Measurements from ENCODE around the gene DLGAP1.

DNA sequence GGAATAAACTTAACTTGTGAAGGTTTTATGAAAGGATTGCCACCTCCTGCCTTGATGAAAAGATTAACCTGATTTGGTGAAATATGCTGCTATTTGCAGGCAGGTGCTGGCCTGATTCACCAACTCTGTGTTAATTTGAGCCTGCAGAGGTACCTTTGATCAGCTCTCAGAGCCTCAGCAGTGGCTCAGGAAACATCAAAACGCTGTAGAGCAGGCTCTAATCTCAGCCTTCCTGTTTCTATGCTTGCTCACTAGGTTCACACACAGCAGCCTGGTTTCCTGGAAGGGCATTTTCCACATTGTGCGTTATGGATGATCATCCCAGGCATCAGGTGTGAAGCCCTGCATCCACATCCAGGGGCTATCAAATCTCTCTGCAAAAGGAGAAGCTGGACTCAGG is 988.2 kb downstream of the DLGAP1 start:
- TF ChIP-seq TEAD4 (IDR thresholded peaks at IDR 0.05) (no peak), EP300 (IDR thresholded peaks at IDR 0.05; ENCODE audit: borderline replicate concordance) (no peak), CREB1 (IDR thresholded peaks at IDR 0.05; ENCODE audit: low read depth) (no peak), CEBPB (IDR thresholded peaks at IDR 0.05) (no peak), TAF1 (IDR thresholded peaks at IDR 0.05; ENCODE audit: low read depth) (no peak), YY1 (IDR thresholded peaks at IDR 0.05; ENCODE audit: low read depth) (no peak), ZBTB7A (IDR thresholded peaks at IDR 0.05; ENCODE audit: low read depth) (no peak), NFIC (IDR thresholded peaks at IDR 0.05) (no peak)
- TF ChIP-seq, protein P1, sequence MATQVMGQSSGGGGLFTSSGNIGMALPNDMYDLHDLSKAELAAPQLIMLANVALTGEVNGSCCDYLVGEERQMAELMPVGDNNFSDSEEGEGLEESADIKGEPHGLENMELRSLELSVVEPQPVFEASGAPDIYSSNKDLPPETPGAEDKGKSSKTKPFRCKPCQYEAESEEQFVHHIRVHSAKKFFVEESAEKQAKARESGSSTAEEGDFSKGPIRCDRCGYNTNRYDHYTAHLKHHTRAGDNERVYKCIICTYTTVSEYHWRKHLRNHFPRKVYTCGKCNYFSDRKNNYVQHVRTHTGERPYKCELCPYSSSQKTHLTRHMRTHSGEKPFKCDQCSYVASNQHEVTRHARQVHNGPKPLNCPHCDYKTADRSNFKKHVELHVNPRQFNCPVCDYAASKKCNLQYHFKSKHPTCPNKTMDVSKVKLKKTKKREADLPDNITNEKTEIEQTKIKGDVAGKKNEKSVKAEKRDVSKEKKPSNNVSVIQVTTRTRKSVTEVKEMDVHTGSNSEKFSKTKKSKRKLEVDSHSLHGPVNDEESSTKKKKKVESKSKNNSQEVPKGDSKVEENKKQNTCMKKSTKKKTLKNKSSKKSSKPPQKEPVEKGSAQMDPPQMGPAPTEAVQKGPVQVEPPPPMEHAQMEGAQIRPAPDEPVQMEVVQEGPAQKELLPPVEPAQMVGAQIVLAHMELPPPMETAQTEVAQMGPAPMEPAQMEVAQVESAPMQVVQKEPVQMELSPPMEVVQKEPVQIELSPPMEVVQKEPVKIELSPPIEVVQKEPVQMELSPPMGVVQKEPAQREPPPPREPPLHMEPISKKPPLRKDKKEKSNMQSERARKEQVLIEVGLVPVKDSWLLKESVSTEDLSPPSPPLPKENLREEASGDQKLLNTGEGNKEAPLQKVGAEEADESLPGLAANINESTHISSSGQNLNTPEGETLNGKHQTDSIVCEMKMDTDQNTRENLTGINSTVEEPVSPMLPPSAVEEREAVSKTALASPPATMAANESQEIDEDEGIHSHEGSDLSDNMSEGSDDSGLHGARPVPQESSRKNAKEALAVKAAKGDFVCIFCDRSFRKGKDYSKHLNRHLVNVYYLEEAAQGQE (IDR thresholded peaks at IDR 0.05; ENCODE audit: low read depth) = no peak
- TF ChIP-seq, protein P2, sequence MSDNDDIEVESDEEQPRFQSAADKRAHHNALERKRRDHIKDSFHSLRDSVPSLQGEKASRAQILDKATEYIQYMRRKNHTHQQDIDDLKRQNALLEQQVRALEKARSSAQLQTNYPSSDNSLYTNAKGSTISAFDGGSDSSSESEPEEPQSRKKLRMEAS (IDR thresholded peaks at IDR 0.05) = no peak

All from Ishikawa (cell line).